Left lung (tissue), 10 donors: ENCODE data around the gene NCOA1. TPM values are rescaled to one million over a fixed set of nuclear protein-coding genes. Genes with fewer than 3 reads are reported as not detected.

Experiments
- ATAC-seq: fragments of 200-7000 bp; cut with Tn5 transposase; one replicate; pipeline ENCODE4 v1.9.1; 2020; ENCODE audit warnings: moderate library complexity
- DNase-seq, 4 donors: peaks; one replicate each; pipeline ENCODE4 v3.0.0-alpha.2; 2013 to 2020
- H3K27ac ChIP-seq, 2 donors: fragments of 200-600 bp; sonication (generic) in 1 of 2; one replicate each; pipeline versions ENCODE4 v1.5.0 to v1.8.0; 2020 to 2021
- H3K27me3 ChIP-seq, 2 donors: fragments of 200-600 bp; sonication (generic) in 1 of 2; one replicate each; pipeline versions ENCODE4 v1.5.0 to v1.8.0; 2020 to 2021
- H3K36me3 ChIP-seq, 2 donors: fragments of 200-600 bp; sonication (generic) in 1 of 2; one replicate each; pipeline versions ENCODE4 v1.5.0 to v1.8.0; 2020 to 2021
- H3K4me1 ChIP-seq, 2 donors: fragments of 200-600 bp; one replicate each; pipeline ENCODE4 v1.8.0; 2021
- H3K4me3 ChIP-seq, 2 donors: fragments of 200-600 bp; sonication (generic) in 1 of 2; one replicate each; pipeline versions ENCODE4 v1.5.0 to v1.8.0; 2020 to 2021; ENCODE audit warnings: mild to moderate bottlenecking in 1 of 2
- H3K9me3 ChIP-seq, 2 donors: fragments of 200-600 bp; sonication (generic) in 1 of 2; one replicate each; pipeline versions ENCODE4 v1.5.0 to v1.8.0; 2020 to 2021
- intact Hi-C, 2 donors: fragments of 100-400 bp; cut with DNase I; formaldehyde crosslinking; loops; one replicate each; pipeline versions ENCODE4 v1.11.2 to v1.14.2; 2022
- polyA plus RNA-seq, 6 donors: library from polyadenylated mRNA; unstranded; fragments of 120-200 nt; gene quantifications; one replicate each; pipeline ENCODE4 v1.2.1, GENCODE V29; 2013; ENCODE audit not compliant: insufficient read length in 6 of 6
- total RNA-seq, 2 donors: library from RNA; stranded (reverse); fragmentation: NEBNext Ultra II Directional; extraction: Animal tissue kit (Norgen Biotek cat#: 25700); gene quantifications; one replicate each; pipeline ENCODE4 v1.2.1, GENCODE V29; 2021
- TF ChIP-seq, protein P1 (sequence below), 2 donors: fragments of 200-600 bp; sonication (generic) in 1 of 2; IDR thresholded peaks; one replicate each; pipeline versions ENCODE4 v1.5.0 to v1.8.0; 2021; ENCODE audit warnings: antibody characterized with exemption in 2 of 2
- donor health status: DM: no; HTN: yes; CAD: no.
- donor health status: DM: no; HTN: no; CAD: no.

Gene NCOA1
- total and polyA plus RNA-seq, 8 donors, result 32.6 to 65.3 (median 59.7) TPM

DNA sequence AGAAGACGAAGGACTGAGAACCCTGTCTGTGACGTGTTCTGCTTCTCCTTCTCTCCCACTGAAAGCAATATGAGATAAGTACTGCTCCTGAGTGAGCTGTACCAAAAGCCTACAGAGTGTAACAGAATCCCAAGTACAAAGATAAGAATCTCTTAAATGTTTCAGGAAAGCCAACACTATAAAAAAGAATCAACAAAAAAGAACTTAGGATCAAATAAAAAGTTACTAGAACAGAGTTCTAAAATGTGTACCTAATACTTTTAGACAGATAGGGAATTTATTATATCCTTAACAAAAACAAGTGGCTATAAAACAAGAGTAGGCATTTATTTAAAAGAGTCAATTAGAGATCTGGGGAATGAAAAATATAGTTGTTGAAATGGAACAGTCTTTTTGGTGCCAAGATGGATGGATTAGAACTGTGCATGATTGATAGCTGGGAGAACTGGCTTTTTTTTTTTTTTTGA lies 49.0 kb downstream of the NCOA1 start:
- ATAC-seq, result peak; percentile 78
- TF ChIP-seq, protein P1, sequence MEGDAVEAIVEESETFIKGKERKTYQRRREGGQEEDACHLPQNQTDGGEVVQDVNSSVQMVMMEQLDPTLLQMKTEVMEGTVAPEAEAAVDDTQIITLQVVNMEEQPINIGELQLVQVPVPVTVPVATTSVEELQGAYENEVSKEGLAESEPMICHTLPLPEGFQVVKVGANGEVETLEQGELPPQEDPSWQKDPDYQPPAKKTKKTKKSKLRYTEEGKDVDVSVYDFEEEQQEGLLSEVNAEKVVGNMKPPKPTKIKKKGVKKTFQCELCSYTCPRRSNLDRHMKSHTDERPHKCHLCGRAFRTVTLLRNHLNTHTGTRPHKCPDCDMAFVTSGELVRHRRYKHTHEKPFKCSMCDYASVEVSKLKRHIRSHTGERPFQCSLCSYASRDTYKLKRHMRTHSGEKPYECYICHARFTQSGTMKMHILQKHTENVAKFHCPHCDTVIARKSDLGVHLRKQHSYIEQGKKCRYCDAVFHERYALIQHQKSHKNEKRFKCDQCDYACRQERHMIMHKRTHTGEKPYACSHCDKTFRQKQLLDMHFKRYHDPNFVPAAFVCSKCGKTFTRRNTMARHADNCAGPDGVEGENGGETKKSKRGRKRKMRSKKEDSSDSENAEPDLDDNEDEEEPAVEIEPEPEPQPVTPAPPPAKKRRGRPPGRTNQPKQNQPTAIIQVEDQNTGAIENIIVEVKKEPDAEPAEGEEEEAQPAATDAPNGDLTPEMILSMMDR (IDR thresholded peaks at IDR 0.05), result no peak
- intact Hi-C loops, result no loop called here

DNA sequence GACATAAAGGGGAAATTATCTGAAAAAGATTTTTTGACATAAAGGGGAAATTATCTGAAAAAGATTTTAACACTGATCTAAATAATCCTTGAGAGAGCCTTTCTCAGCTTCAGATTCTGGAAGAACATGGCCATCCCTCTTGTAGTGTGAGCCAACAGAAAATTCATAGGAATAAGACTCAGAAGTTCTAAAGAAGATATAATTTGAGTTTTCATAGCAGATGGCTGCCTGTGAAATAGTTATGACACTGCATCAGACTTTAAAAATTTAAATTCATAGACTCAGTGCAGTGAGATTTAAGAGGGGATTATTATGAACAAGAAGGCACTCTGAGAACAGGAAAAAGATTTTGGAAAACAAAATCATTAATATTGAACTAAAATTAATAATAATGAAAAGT lies 50.6 kb downstream of the NCOA1 start:
- no peaks in the 10 kb centered on the region for H3K4me1 ChIP-seq
- TF ChIP-seq, protein P1 (IDR thresholded peaks at IDR 0.05), result no peak
- ATAC-seq (no peak), DNase-seq (no peak)
- intact Hi-C loops, result no loop called here
- no peaks in the 10 kb centered on the region for H3K27me3 ChIP-seq
- no peak overlapping the region for H3K4me3 ChIP-seq
- H3K27ac ChIP-seq, result no peak overlapping the region
- H3K36me3 ChIP-seq, result no peaks in the 10 kb centered on the region
- H3K9me3 ChIP-seq, result peaks cover 0 to 9% of the 10 kb centered on the region in 2 donors

More for the DNA sequence above, 49.0 kb downstream of the NCOA1 start:
- Histone ChIP-seq H3K9me3 (peaks cover 0 to 9% of the 10 kb centered on the region in 2 donors), H3K27ac (no peak overlapping the region), H3K36me3 (no peaks in the 10 kb centered on the region), H3K27me3 (no peaks in the 10 kb centered on the region), H3K4me3 (no peak overlapping the region), H3K4me1 (no peaks in the 10 kb centered on the region)
- peak in 1 of 4 donors; percentile 24 for DNase-seq

DNA sequence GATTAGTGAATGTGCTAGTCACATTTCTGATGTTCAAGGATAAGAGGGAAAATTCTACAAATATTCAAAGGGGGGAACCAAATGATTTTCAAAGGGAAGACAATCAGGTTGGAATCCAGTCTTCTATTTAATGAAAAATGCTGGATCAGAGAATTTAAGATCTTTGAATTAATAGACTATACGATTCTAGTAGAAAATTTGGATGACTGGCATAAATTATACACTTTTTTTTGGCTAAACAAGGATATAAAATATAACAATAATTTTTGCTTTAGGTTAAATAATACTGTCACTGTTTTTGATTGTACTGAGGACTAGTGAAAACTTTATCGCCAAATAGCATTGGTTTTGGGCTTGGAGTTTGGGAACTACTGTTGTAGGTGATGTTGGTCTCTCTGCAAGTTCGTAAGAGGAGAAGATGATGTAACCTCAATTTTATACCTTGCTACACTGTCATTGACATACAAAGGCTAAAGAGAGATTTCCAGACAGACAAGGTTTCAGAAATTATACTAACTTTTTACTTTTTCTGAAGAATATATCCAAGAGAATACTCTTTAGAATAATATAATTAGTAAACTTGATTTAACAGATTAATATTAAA lies 51.3 kb downstream of the NCOA1 start:
- Histone ChIP-seq H3K27ac (no peak overlapping the region), H3K9me3 (peaks cover 0 to 9% of the 10 kb centered on the region in 2 donors), H3K36me3 (no peaks in the 10 kb centered on the region), H3K4me1 (no peaks in the 10 kb centered on the region), H3K4me3 (no peak overlapping the region), H3K27me3 (no peaks in the 10 kb centered on the region)
- ATAC-seq (no peak), DNase-seq (no peak)
- intact Hi-C loops, result no loop called here
- TF ChIP-seq, protein P1 (IDR thresholded peaks at IDR 0.05), result no peak

DNA sequence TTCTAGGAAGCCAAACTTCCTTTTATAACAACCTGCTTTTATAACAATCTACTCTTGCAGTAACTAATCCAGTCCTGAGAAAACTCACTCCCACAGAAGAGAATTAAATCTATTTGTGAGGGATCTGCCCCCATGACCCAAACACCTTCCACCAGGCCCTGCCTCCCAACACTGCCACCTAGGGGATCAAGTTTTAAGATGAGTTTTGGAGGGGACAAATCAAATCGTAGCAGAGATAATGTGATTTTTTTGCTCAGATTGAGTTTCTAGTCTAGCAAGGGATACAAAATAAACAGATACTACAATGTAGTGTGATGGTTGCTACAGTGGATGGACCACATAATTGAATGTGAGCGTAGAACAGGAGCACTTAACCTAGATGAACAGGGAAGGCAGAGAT lies 52.2 kb downstream of the NCOA1 start:
- H3K4me3 ChIP-seq, result no peak overlapping the region
- no peaks in the 10 kb centered on the region for H3K4me1 ChIP-seq
- no peaks in the 10 kb centered on the region for H3K36me3 ChIP-seq
- H3K27ac ChIP-seq, result no peak overlapping the region
- peaks cover 0 to 9% of the 10 kb centered on the region in 2 donors for H3K9me3 ChIP-seq
- TF ChIP-seq, protein P1 (IDR thresholded peaks at IDR 0.05), result peak in 1 of 2 donors; percentile 21
- intact Hi-C loops, result no loop called here
- no peak for DNase-seq
- H3K27me3 ChIP-seq, result no peaks in the 10 kb centered on the region
- no peak for ATAC-seq

DNA sequence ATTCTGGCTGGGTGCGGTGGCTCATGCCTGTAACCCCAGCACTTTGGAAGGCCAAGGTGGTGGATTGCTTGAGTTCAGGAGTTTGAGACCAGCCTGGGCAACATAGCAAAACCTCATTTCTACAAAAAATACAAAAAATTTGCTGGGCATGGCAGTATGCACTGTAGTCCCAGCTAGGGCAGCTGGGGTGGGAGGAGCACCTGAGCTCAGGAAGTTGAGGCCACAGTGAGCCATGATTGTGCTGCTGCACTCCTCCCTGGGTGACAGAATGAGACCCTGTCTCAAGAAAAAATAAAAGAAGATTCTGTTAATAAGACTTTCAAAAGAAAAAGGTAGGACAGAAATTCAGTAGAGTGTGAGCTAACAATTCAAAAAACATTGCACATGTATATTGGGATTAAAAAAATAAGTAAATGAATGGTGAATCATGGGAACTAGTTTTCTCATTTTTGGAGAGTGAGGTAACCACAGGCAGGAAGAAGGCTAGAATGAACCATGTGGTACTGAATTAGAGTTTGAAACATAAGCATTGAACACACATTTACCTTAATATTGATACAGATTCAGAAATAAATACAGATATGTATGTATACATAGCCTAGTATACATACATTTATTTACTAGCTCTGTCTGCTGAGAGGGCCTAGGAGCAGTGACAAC lies 53.5 kb downstream of the NCOA1 start:
- Histone ChIP-seq H3K4me3 (no peak overlapping the region), H3K27me3 (no peaks in the 10 kb centered on the region), H3K9me3 (peaks cover 0 to 12% of the 10 kb centered on the region in 2 donors), H3K27ac (no peak overlapping the region), H3K4me1 (no peaks in the 10 kb centered on the region), H3K36me3 (no peaks in the 10 kb centered on the region)
- DNase-seq (no peak), ATAC-seq (no peak)
- intact Hi-C loops, result no loop called here
- TF ChIP-seq, protein P1 (IDR thresholded peaks at IDR 0.05), result no peak
